Glomerular visceral epithelial cell (primary cell): ENCODE results near the gene MAP1LC3B2.
A peak's percentile ranks its signal among the peaks of the same experiment; 100 is the strongest.

Experiments used
- DNase-seq: peaks from one replicate; pipeline ENCODE4 v3.0.0-alpha.2; 2016; ENCODE audit errors: extremely low spot score

The MAP1LC3B2 gene

DNA sequence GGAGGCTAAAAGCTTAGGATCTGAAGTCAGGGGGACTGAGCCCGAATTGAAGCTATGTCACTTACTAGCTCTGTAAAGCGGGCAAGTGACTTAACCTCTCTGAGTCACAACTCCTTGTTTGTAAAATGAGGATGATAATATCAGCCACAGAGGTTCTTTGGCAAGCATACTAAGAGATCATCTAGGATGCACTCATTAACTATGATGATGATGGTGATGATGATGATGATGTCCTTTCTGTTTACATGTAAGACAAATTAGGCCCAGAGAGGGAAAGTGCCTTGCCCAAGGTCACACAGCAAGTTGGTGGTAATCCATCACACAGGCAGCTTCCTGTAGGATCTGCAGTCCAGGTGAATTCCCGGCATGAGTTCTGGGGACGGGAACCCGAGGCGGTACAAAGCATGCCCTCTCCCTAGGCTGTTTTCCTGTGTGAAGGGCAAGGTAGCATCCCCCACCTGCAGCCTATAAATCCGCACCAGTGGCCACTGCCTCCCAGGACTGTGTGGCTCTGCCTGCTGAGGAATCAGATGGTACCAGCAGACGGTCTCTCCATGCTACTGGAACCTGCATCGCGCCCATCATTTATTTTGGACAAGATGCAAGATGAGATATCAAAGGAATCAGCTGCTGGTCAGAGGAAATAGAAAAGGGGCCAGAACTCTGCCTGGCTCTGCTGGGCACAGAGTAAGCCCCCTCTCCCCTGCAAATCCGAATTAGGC, 55.2 kb downstream of the MAP1LC3B2 start:
- no peak for DNase-seq

DNA sequence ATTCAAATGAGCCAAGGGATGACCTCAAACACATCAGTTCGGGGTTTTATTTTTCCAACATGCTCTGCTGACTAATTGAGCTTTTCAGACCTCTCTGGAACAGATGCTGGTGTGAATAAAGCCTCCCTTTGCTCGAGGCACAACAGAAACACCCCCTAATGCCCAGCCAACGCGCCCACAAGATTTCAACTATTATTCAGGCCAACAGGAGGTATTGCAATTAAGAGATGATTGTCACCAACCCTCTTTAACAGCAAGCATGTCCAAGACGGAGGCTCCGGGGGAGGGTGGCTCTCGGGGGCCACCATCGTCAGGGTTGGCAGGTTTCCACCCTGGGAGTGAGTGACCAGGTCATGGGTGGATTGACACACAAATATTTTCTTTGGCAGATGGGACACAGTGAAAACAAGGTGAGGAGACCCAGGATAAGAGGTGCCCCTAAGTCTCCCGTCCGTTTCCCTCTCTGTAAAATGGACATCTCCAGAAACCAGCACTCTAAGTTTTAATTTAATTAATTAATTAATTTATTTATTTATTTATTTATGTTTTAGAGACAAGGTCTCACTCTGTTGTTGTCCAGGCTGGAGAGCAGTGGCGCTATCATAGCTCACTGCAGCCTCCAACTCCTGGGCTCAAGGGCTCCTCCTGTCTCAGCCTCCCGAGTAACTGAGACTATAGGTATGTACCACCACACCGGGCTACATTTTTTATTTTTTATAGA, 56.1 kb downstream of the MAP1LC3B2 start:
- peak; percentile 4 for DNase-seq

DNA sequence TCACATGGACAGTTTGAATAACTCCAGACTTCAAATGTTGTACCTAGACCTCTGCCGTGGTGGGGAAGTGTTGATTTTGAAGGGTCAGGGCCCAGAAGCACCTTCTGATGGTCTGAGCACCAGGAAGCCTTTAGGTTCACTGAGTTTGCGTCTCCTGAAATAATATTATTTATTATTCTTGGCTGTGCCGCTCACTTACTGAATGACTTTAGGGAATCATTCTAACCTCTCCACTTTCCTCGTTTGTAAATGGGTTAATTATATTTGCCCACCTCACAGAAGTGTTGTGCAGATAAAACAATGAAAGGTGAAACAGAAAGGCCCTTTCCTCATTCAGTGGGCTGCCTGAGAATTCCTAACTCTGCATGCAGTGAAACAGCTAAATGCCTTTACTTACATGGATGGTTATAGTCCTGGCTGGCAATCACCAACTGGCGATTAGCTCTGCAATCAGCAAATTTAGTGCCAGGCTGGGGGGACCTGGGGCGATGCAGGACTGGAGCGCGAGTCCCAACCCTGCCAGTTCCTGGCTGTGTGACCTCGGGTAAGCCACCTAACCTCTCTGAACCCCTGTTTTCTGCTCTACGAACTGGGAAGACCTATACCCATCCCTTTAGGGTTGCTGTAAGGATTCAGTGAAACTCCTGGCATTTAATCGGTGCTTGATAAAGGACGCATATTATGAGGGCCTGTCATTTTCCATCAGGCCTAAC, 57.5 kb downstream of the MAP1LC3B2 start:
- no peak for DNase-seq

DNA sequence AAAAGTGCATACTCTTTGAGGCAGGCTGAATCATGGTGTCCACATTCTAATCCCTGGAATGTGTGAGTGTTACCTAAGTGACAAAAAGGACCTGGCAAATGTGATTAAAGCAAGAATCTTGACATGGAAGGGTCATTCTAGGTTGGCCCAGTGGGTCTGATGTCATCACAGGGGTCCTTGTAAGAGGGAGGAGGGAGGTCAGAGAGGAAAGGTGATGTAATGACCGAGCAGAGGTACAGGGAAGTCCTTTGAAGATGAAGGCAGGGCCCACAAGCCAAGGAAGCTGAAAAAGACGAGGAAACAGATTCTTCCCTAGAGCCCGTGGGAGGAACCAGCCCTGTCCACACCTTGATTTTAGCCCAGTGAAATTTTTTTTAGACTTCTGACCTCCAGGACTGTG, 60.1 kb downstream of the MAP1LC3B2 start:
- DNase-seq = no peak

DNA sequence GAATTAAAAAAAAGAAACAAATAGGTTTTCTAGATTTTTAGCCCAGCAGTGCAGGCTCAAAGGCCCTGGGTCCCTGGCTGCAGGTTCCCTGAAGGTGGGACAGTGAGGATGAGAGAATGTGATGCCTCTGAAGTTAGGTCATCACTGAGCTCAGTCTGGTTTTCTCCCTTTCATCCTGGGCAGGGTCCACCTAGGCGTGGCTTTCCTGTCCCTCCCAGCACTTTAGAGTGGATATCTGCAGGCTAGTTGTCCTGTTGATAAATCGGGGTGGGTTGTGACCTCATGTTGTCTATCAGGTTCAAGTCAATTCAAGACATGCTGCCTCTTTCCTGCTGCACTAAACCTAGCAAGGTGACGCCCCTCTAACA, 60.9 kb downstream of the MAP1LC3B2 start:
- no peak for DNase-seq

DNA sequence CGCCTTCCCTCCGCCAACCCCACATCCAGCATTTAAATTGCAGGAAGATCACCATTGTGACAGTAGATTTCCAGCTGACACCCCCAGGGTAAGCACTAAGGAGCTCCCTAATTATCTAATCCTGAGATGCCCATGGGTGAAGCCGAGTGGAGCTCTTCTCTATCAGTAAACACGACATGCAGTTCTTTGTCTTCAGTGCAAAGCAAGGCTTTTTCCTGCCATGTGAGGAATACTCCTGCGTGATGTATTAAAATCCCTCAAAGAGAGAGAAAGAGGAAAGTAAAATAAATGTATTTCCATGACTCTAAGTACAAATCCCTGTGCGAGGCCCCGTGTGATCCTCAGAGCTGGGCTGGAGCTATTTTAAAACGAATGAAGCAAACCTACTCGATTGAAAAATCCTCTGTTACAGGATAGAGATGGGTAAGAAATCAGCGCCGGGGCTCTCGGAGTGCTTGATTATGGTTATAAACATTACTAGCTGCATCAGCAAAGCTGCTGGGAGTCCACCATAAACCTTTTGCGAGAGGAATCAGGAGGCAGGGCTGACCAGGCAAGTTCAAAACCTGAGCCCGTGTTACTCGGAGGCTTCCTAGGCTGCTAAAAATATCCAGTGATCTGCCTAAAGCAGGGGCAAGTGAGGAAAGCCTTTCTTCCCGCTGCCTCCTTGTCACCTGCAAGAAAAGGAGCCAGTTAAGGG, 61.5 kb downstream of the MAP1LC3B2 start:
- DNase-seq = no peak

DNA sequence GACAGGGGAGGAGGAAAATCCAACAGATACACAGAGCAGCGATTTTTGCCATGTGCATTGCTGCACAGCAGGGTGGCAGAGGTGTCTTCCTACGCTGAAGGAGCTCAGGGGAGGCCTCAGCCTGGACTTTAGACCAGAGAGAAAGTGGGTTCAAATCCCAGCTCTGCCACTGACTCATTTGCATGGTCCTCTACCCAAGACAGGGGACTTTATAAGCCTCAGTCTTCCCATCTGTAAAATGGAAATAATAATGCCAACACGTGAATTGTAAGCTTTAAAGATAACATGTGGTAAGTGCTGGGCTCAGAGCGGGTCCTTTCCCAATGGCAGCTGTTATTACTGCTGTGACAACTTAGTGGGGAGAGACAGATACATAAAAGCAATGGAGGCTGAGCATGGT, 62.0 kb downstream of the MAP1LC3B2 start:
- DNase-seq = no peak

DNA sequence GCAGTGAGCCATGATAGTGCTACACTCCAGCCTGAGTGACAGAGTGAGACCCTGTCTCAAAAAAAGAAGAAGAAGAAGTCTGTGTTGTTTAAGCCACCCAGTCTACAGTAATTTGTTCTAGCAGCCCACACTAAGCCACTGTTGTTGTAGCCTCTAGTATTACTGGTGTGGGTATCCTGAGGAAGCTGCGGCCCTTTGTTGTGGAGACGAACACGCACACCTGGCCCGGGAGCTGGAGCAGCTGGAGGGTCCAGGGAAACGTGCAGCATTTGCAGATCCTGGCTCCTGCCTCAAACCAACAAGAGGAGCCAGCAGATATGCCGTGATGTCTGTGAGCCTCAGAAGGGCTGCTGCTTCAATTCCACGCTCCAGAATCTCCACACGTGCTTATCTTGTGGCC, 65.3 kb downstream of the MAP1LC3B2 start:
- DNase-seq = no peak

DNA sequence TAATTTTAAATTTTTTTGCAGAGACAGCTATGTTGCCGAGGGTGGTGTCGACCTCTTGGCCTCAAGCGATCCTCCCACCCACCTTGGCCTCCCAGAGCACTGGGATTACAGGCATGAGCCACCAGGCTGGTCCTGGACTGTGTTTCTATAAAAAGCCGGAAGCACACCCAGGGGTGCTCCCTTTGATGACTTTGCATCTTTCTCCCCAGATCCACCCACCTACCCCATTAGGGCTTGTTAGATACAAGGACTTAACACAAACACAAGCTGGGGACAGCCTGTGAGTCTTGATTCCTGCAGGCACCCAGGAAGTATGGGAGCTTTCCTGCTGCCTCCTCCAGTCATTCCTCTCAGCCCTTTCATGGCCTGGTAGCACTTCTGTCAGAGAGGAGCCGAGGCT, 67.0 kb downstream of the MAP1LC3B2 start:
- no peak for DNase-seq
